DND-41 (cell line): ENCODE data around the gene FHL2.

ENCODE experiments used
- EZH2 ChIP-seq: IDR thresholded peaks from 3 replicates; pipeline ENCODE4 v1.6.1; 2012; ENCODE audit warnings: borderline replicate concordance, low read depth, mild to moderate bottlenecking, moderate library complexity, low read length, inconsistent platforms; ENCODE audit not compliant: severe bottlenecking
- TF ChIP-seq, protein P1 (sequence below): IDR thresholded peaks from 2 replicates; pipeline ENCODE4 v1.5.1; 2012; ENCODE audit warnings: borderline replicate concordance, low read length, moderate library complexity, mild to moderate bottlenecking; ENCODE audit not compliant: poor library complexity, severe bottlenecking; ENCODE audit errors: extremely low read depth

DNA sequence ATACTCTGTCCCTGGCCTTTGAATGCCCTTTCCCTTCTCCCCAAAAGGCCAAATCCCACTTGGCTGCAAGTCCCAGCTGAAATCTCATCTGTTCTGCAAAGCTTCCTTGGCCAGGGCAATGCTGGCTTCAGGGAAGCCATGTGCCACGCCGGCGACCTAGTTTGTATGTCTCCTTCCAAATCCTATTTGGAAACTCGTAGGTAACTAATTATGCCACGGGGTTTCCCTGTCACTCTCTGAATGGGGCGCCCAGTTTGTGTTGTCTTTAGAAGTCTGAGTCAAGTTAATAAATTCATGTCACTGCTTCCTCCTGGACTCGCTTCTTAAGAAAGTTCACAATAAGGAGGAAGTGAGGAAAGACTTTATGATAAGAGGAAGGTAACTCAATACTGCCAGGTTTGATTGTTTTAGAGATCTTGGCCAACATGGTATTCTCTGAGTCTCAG is 19.1 kb downstream of the FHL2 start:
- TF ChIP-seq, protein P1, sequence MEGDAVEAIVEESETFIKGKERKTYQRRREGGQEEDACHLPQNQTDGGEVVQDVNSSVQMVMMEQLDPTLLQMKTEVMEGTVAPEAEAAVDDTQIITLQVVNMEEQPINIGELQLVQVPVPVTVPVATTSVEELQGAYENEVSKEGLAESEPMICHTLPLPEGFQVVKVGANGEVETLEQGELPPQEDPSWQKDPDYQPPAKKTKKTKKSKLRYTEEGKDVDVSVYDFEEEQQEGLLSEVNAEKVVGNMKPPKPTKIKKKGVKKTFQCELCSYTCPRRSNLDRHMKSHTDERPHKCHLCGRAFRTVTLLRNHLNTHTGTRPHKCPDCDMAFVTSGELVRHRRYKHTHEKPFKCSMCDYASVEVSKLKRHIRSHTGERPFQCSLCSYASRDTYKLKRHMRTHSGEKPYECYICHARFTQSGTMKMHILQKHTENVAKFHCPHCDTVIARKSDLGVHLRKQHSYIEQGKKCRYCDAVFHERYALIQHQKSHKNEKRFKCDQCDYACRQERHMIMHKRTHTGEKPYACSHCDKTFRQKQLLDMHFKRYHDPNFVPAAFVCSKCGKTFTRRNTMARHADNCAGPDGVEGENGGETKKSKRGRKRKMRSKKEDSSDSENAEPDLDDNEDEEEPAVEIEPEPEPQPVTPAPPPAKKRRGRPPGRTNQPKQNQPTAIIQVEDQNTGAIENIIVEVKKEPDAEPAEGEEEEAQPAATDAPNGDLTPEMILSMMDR, result no peak
- TF ChIP-seq EZH2, result no peak
